Esophagus squamous epithelium (tissue), 5 donors: ENCODE measurements around the gene NPB. TPM values are rescaled to one million over a fixed set of nuclear protein-coding genes. Genes with fewer than 3 reads are reported as not detected.

Source experiments
- DNase-seq: peaks from one replicate; lab custom pipeline; 2025; lab: John Stamatoyannopoulos, UW
- H3K27ac ChIP-seq, 4 donors: fragments of 200-600 bp; sonication (generic); one replicate each; pipeline ENCODE4 v1.5.1; 2016 to 2019; ENCODE audit warnings: mild to moderate bottlenecking in 1 of 4
- H3K27me3 ChIP-seq, 4 donors: fragments of 200-600 bp; sonication (generic); 1 replicate in 3 of 4; 2 replicates in 1 of 4; pipeline versions ENCODE4 v1.5.1 to v1.6.0; 2017 to 2021; ENCODE audit warnings: antibody characterized with exemption in 1 of 4
- H3K36me3 ChIP-seq, 3 donors: fragments of 200-600 bp; sonication (generic); one replicate each; pipeline ENCODE4 v1.5.1; 2016 to 2019
- H3K4me1 ChIP-seq, 3 donors: fragments of 200-600 bp; sonication (generic); one replicate each; pipeline ENCODE4 v1.5.1; 2017 to 2019
- H3K4me3 ChIP-seq, 4 donors: fragments of 200-600 bp; sonication (generic); 1 replicate in 3 of 4; 2 replicates in 1 of 4; pipeline ENCODE4 v1.5.1; 2016 to 2019; ENCODE audit warnings: mild to moderate bottlenecking in 2 of 4, moderate library complexity in 1 of 4
- H3K9me3 ChIP-seq, 3 donors: fragments of 200-600 bp; sonication (generic); one replicate each; pipeline ENCODE4 v1.5.1; 2016 to 2019
- POLR2A ChIP-seq, 4 donors: fragments of 450-650 bp; IDR thresholded peaks; one replicate each; pipeline ENCODE4 v1.6.1; 2017; ENCODE audit warnings: antibody characterized with exemption in 4 of 4, mild to moderate bottlenecking in 4 of 4, moderate library complexity in 3 of 4
- WGBS, 2 donors: methylation state at CpG; one replicate each; pipeline ENCODE4 v1.1.5; 2018; 5-methylcytosine and 5-hydroxymethylcytosine counted together
- intact Hi-C: fragments of 100-400 bp; cut with DNase I; formaldehyde crosslinking; loops from one replicate; pipeline ENCODE4 v1.15.0; 2022
- total RNA-seq, 4 donors: library from RNA; depleted of rRNA; stranded (reverse); fragments of >200 nt; gene quantifications; one replicate each; pipeline ENCODE4 v1.1.0, GENCODE V29; 2016
- TF ChIP-seq, protein P1 (sequence below), 6 experiments: fragments of 450-650 bp in 4 of 6; fragments of 200-600 bp in 2 of 6; sonication (generic) in 2 of 6; IDR thresholded peaks; one replicate each; pipeline ENCODE4 v1.5.1; 2016 to 2019; ENCODE audit warnings: antibody characterized with exemption in 6 of 6, mild to moderate bottlenecking in 4 of 6, moderate library complexity in 4 of 6
- donor health status: DM: yes; HTN: yes; CAD: no.

The NPB gene
- total RNA-seq, 4 donors from 2014 or later = 0.53 to 7.4 (median 1.5) TPM

DNA sequence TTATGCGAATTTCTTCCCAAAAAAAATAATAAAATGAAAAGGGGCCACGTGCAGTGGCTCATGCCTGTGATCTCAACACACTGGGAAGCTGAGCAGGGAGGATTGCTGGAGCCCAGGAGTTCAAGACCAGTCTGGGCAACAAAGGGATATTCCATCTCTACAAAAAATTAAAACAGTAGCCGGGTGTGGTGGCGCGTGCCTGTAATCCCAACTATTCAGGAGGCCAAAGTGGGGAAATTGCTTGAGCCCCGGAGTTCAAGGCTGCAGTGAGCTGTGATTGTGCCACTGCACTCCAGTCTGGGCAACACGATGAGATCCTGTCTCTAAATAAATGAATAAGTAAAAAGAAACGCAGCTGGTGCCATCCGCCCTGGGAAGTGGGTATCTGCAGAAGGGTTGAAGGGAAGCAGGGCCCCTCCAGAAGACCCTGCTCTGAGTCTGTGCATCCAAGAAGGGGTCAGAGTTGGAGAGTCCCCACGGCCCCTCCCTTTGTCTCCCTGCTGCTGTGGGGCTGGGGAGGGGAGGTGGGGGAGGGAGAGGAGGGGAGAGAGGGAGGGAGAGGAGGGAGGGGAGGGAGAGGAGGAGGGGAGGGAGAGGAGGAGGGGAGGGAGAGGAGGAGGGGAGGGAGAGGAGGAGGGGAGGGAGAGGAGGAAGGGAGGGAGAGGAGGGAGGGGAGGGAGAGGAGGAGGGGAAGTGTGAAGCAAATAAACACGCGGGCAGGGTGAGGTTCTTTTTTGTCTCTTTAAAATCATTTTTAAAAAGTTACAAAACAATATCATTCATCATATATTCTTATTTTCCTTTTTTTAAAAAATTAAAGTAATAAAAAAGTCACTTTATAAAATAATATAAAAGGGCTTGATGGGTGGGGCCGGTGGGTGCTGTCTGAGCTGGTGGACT, 50.0 kb downstream of the NPB start:
- Histone ChIP-seq H3K36me3 (no peaks in the 10 kb centered on the region), H3K9me3 (no peaks in the 10 kb centered on the region), H3K27ac (no peak overlapping the region), H3K27me3 (peaks cover 0 to 39% (median 0%) of the 10 kb centered on the region in 4 donors), H3K4me1 (peaks cover 0 to 7% (median 0%) of the 10 kb centered on the region in 3 donors), H3K4me3 (no peak overlapping the region)
- DNase-seq = no peak
- intact Hi-C loops = loop anchor here (10.0 kb wide), 1 partner anchor 203 kb away; no protein-coding TSS in a partner anchor
- TF ChIP-seq, protein P1, sequence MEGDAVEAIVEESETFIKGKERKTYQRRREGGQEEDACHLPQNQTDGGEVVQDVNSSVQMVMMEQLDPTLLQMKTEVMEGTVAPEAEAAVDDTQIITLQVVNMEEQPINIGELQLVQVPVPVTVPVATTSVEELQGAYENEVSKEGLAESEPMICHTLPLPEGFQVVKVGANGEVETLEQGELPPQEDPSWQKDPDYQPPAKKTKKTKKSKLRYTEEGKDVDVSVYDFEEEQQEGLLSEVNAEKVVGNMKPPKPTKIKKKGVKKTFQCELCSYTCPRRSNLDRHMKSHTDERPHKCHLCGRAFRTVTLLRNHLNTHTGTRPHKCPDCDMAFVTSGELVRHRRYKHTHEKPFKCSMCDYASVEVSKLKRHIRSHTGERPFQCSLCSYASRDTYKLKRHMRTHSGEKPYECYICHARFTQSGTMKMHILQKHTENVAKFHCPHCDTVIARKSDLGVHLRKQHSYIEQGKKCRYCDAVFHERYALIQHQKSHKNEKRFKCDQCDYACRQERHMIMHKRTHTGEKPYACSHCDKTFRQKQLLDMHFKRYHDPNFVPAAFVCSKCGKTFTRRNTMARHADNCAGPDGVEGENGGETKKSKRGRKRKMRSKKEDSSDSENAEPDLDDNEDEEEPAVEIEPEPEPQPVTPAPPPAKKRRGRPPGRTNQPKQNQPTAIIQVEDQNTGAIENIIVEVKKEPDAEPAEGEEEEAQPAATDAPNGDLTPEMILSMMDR (IDR thresholded peaks at IDR 0.05) = no peak
- TF ChIP-seq POLR2A (IDR thresholded peaks at IDR 0.05) = no peak
- WGBS, 2 donors = 41 to 53% methylated on average over 12 to 13 of the region's 13 CpGs

Other genes with a start within 250 kb of the NPB start
- gene PDE6G, start 245.7 kb upstream of the NPB start, total RNA-seq = not detected
- gene OXLD1, start 235.6 kb upstream of the NPB start, total RNA-seq = 10 to 100 TPM; 17.6 to 54.5 (median 37.4) TPM
- gene CCDC137, start 235.5 kb upstream of the NPB start, total RNA-seq = 10 to 100 TPM; 18.2 to 25.6 (median 21.4) TPM
- 10 to 100 TPM; 19.1 to 34.3 (median 27.9) TPM for gene ARL16, start 218.4 kb upstream of the NPB start, total RNA-seq
- gene HGS, start 218.2 kb upstream of the NPB start, total RNA-seq = 10 to 100 TPM; 48.2 to 86.8 (median 84.0) TPM
- 100 to 1,000 TPM in 1 of 4 donors, 10 to 100 TPM in 3; 69.6 to 115 (median 79.9) TPM for gene MRPL12, start 198.9 kb upstream of the NPB start, total RNA-seq
- gene SLC25A10, start 190.0 kb upstream of the NPB start, total RNA-seq = 10 to 100 TPM; 23.3 to 49.3 (median 37.1) TPM
- not detected for gene GCGR, start 98.1 kb upstream of the NPB start, total RNA-seq
- gene MCRIP1, start 68.9 kb upstream of the NPB start, total RNA-seq = 10 to 100 TPM in 3 of 4 donors, 1 to 10 TPM in 1; 8.7 to 28.0 (median 13.2) TPM
- gene PPP1R27, start 67.2 kb upstream of the NPB start, total RNA-seq = not detected
- 1,000 to 10,000 TPM in 3 of 4 donors, 100 to 1,000 TPM in 1; 459 to 2,191 (median 1,569) TPM for gene P4HB, start 41.7 kb upstream of the NPB start, total RNA-seq
- gene ARHGDIA, start 30.9 kb upstream of the NPB start, total RNA-seq = 100 to 1,000 TPM; 166 to 239 (median 176) TPM
- 100 to 1,000 TPM in 2 of 4 donors, 10 to 100 TPM in 2; 75.3 to 133 (median 95.0) TPM for gene ALYREF, start 10.7 kb upstream of the NPB start, total RNA-seq
- gene ANAPC11, start 10.5 kb upstream of the NPB start, total RNA-seq = 100 to 1,000 TPM in 3 of 4 donors, 10 to 100 TPM in 1; 92.9 to 133 (median 104) TPM
- 10 to 100 TPM; 18.6 to 38.5 (median 34.6) TPM for gene PCYT2, start 9.2 kb downstream of the NPB start, total RNA-seq
- gene SIRT7, start 15.9 kb downstream of the NPB start, total RNA-seq = 10 to 100 TPM; 52.6 to 81.0 (median 60.7) TPM
- gene MAFG, start 25.5 kb downstream of the NPB start, total RNA-seq = 10 to 100 TPM in 3 of 4 donors, 1 to 10 TPM in 1; 10.0 to 26.6 (median 23.5) TPM
- 10 to 100 TPM; 14.0 to 24.3 (median 17.4) TPM for gene PYCR1, start 35.1 kb downstream of the NPB start, total RNA-seq
- gene MYADML2, start 45.0 kb downstream of the NPB start, total RNA-seq = not detected
- gene NOTUM, start 58.9 kb downstream of the NPB start, total RNA-seq = under 1 TPM in 3 of 4 donors, not detected in 1; 0.11 to 0.94 (median 0.19) TPM
- 10 to 100 TPM; 10.1 to 21.0 (median 17.1) TPM for gene ASPSCR1, start 75.4 kb downstream of the NPB start, total RNA-seq
- gene CENPX, start 120.6 kb downstream of the NPB start, total RNA-seq = 100 to 1,000 TPM in 2 of 4 donors, 10 to 100 TPM in 2; 52.1 to 144 (median 106) TPM
- gene LRRC45, start 121.1 kb downstream of the NPB start, total RNA-seq = 10 to 100 TPM in 3 of 4 donors, 1 to 10 TPM in 1; 9.7 to 21.2 (median 18.3) TPM
- gene RAC3, start 129.4 kb downstream of the NPB start, total RNA-seq = 10 to 100 TPM in 1 of 4 donors, 1 to 10 TPM in 3; 4.9 to 10.4 (median 7.0) TPM
- 100 to 1,000 TPM in 3 of 4 donors, 10 to 100 TPM in 1; 89.1 to 162 (median 135) TPM for gene DCXR, start 135.5 kb downstream of the NPB start, total RNA-seq
- 10 to 100 TPM; 24.9 to 38.1 (median 31.2) TPM for gene RFNG, start 149.6 kb downstream of the NPB start, total RNA-seq
- gene GPS1, start 149.7 kb downstream of the NPB start, total RNA-seq = 10 to 100 TPM; 62.8 to 76.9 (median 69.5) TPM
- 100 to 1,000 TPM in 3 of 4 donors, 10 to 100 TPM in 1; 53.3 to 125 (median 105) TPM for gene DUS1L, start 163.6 kb downstream of the NPB start, total RNA-seq
- gene FASN, start 196.0 kb downstream of the NPB start, total RNA-seq = 100 to 1,000 TPM in 2 of 4 donors, 10 to 100 TPM in 2; 72.8 to 302 (median 143) TPM